GM18498 (cell line): ENCODE measurements around the gene CXCR2.

ENCODE experiments used
- ATAC-seq: cut with Tn5 transposase; IDR thresholded peaks from one replicate; pipeline ENCODE4 v1.9.1; 2021; ENCODE audit warnings: mild to moderate bottlenecking, moderate library complexity; ENCODE audit not compliant: unreplicated experiment

CXCR2 gene

DNA sequence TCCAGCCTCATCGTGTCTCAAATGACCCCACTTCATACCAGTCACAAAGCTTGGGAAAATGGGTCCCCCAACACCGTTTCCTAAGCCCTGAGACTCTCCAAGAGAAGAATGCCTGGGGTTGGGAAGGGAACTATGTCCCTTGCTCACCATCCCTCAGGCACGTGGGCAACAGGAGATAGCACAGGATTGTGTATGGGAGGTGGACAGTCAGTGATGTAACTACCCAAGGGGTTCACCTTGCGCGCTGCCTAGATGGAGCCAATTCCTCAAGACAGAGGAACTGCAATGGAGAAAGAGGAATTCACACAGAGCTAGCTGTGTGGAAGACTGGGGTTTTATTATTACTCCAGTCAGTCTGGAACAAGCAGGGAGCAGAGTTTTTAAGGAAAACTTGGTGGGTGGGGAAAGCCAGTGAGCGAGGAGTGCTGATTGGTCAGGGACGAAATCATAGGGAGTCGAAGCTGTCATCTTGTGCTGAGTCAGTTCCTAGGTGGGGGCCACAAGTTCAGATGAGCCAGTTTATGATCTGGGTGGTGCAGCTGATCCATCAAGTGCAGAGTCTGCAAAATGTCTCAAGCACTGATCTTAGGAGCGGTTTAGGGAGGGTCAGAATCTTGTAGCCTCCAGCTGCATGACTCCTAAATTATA is 54.8 kb downstream of the CXCR2 start:
- no peak for ATAC-seq

DNA sequence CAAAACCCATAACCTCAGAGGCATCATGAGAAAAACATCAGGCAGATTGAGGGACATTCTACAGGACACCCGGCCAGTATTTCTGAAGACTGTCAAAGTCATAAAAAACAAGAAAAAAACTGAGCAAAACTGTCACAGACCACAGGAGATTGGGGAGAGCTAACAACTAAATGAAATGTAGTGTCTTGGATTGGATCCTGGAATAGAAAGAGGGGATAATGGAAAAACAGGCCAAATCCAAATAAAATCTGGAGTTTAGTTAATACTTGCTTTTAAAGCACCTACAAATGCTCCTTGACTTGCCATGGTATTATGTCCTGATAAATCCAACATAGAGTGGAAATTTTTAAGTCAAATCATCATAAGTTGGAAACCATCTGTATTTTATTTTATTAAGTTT is 58.5 kb downstream of the CXCR2 start:
- ATAC-seq = no peak

DNA sequence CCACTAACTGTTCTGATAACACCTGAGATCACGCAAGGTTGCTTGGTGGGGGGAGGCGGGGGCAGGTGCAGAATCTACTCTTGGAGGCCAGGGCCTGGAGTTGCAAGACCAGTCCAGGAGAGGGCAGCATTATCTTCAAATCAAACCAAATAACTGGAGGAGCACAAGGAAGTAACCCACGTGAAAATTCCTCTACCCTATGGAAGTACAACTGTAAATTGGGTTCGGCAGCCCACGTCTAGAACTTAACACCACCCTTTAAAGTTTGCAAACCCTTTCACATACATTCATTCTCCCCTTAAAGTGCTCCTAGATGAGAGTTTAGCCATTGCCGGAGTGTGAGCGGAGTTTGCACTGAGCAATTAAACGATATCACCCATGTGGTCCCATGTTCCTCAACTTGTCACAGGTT is 60.5 kb downstream of the CXCR2 start:
- ATAC-seq = peak; percentile 59
